KOPT-K1 (cell line): Measurements from ENCODE around the gene NUCB1.

Source experiments
- H3K27ac ChIP-seq: fragments of 200-600 bp; sonication (generic); 2 replicates; pipeline ENCODE4 v1.5.1; 2016; ENCODE audit warnings: antibody characterized with exemption, mild to moderate bottlenecking, low read depth, low read length; ENCODE audit not compliant: poor library complexity, severe bottlenecking
- H3K36me3 ChIP-seq: fragments of 200-600 bp; sonication (generic); 2 replicates; pipeline ENCODE4 v1.5.1; 2017; ENCODE audit warnings: antibody characterized with exemption, mild to moderate bottlenecking, low read length, moderate library complexity; ENCODE audit not compliant: insufficient read depth
- H3K9me3 ChIP-seq: fragments of 200-600 bp; sonication (generic); 2 replicates; pipeline ENCODE4 v1.5.1; 2017; ENCODE audit warnings: antibody characterized with exemption, low read length, mild to moderate bottlenecking; ENCODE audit not compliant: insufficient read depth, poor library complexity, severe bottlenecking

Gene NUCB1

DNA sequence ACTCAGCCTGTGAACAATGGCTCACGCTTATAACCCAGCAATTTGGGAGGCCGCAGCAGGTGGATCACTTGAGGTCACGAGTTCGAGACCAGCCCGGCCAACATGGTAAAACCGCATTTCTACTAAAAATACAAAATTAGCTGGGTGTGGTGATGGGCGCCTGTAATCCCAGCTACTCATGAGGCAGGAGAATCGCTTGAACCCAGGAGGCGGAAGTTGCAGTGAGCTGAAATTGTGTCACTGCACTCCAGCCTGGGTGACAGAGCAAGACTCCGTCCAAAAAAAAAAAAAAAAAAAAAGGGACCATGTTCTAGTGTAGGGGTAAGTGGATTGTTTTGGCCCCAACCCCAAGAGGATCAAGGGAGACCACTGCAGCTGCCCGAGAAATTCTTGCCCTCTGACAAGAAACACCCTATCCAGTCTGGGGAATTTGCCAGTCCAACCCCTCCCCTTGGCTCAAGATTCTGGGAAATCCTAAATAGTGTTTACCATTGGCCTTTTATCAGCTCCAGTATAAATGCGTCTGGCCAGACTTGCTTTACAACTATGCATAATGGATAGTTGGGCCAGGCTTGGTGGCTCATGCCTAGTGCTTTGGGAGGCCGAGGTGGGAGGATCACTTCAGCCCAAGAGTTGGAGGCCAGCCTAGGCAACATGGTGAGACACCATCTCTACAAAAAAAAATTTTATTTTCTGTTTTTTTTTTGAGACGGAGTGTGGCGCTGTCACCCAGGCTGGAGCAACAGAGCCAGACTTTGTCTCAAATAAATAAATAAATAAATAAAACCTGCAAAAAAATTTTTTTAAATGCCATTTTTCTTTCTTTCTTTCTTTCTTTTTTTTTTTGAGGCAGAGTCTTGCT lies 28.3 kb downstream of the NUCB1 start:
- peaks cover 8% of the 10 kb centered on the region; the same call in 1 of the 2 replicates for H3K36me3 ChIP-seq
- no peak overlapping the region for H3K27ac ChIP-seq
- H3K9me3 ChIP-seq, result no peaks in the 10 kb centered on the region

DNA sequence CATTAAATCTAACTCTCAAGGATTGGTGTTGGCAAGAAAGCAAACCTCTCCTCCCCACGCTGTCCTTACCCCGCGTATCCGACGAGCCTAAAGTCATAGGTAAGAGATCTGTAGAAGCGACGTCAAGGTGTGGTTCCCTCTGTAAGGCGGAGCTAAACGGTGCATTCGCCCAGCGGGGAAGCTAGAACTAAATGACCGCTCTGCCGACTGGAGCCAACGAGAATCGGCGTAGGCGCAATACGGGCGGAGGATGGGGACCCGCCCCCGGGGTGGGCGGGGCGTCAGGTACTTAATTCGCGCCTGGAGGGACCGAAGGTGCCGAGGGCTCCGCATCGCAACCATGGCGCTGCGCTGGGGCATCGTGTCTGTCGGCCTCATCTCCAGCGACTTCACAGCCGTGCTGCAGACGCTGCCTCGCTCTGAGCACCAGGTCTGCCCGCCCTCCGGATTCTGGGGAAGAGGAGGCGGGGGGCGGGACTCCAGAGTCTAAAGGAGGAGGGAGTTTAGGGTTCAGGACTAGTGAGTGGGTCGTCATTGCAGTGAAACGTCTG lies 33.3 kb downstream of the NUCB1 start, which contains the start of gene DHDH:
DHDH (plus strand) TSS at position 318 of the 551 bp plus-strand sequence; CDS start at position 341, 23 bp downstream.
- Histone ChIP-seq H3K9me3 (no peaks in the 10 kb centered on the region), H3K27ac (no peak within 1 kb of the TSS), H3K36me3 (no peaks in the 10 kb centered on the region)

DNA sequence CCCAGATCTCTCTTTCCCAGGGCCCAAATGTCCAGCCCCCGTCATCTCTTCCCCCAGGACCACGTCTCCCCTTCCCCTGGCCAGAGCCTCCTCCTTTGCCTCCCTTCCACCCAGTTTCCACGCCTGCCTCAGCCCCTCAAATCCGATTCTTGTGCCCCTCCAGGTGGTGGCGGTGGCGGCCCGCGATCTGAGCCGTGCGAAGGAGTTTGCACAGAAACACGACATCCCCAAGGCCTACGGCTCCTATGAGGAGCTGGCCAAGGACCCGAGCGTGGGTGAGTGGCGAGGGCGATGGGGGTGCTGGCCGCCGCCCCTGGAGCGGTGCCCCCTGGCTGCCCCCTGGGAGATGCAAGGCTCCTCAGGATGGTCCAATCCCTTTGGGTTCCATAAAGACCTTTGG lies 34.7 kb downstream of the NUCB1 start:
- Histone ChIP-seq H3K36me3 (no peaks in the 10 kb centered on the region), H3K9me3 (no peaks in the 10 kb centered on the region), H3K27ac (no peak overlapping the region)

DNA sequence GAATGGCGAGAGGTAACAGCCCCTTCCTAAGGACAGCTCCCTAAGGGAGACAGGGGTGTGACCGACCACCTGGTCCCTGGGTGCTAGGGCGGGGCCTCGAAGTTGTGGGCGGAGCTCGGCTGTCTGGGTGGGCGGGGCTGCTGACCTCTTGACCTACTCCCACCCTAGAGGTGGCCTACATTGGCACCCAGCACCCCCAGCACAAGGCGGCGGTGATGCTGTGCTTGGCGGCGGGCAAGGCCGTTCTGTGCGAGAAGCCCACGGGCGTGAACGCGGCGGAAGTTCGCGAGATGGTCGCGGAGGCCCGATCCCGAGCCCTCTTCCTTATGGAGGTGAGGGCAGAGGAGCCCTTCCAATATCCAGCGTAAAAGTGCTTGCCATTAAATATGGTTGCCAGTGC lies 35.8 kb downstream of the NUCB1 start:
- Histone ChIP-seq H3K36me3 (no peaks in the 10 kb centered on the region), H3K27ac (no peak overlapping the region), H3K9me3 (peaks cover 5% of the 10 kb centered on the region)

- peaks cover 11% of the 10 kb centered on the region for H3K9me3 ChIP-seq
- no peaks in the 10 kb centered on the region for H3K36me3 ChIP-seq
- no peak overlapping the region for H3K27ac ChIP-seq
Observed at GRCh38 chr19:48938256-48938655, 38.1 kb downstream of the NUCB1 start.

GRCh38 chr19:48940902-48941301 lies 40.8 kb downstream of the NUCB1 start:
- Histone ChIP-seq H3K9me3 (peaks cover 14% of the 10 kb centered on the region), H3K36me3 (no peaks in the 10 kb centered on the region), H3K27ac (no peak overlapping the region)

GRCh38 chr19:48943081-48943480 lies 43.0 kb downstream of the NUCB1 start:
- Histone ChIP-seq H3K36me3 (no peaks in the 10 kb centered on the region), H3K9me3 (peaks cover 35% of the 10 kb centered on the region), H3K27ac (no peak overlapping the region)

- Histone ChIP-seq H3K9me3 (peaks cover 39% of the 10 kb centered on the region), H3K27ac (no peak overlapping the region), H3K36me3 (no peaks in the 10 kb centered on the region)
Observed at GRCh38 chr19:48945415-48945814, 45.3 kb downstream of the NUCB1 start.

- H3K27ac ChIP-seq, result no peak overlapping the region
- H3K9me3 ChIP-seq, result peaks cover 35% of the 10 kb centered on the region
- H3K36me3 ChIP-seq, result no peaks in the 10 kb centered on the region
Observed at GRCh38 chr19:48945817-48946216, 45.7 kb downstream of the NUCB1 start.

DNA sequence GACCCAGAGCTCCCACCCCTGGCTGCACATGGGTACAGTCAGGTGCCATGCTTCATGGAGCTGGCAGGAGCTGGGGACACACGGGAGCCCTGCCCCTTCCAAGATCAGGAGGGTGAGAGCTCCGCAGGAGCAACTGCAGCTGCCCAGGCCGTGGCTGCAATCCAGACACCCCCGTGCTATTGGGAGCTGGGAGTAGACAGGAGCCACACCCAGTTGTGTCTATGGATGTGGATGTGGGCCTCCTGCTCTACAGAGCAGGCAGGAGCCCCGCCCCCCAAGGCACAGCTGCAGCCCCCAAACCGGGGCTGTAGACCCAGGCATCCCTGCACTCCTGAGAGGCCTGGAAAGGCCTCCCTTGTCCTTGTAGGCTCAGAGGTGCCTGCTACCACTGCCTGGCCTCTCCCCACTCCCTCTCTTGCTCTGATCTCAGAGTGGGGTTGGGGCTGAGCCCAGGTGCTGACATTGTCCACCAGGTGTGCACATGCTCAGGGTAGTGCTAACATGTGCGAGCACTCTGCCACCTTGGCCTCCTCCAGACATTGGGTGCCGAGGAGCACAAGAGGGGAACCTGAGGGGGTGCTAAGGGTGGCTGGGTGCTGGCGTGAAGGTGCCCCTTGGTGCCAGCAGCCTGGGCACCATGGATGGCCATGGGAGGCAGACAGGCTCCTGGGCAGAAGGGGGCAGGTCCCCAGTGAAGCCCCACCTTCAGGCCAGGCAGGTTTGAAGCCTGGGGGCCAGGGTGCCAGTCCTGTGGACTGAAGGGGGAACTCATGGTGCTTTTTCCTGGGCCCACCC lies 46.5 kb downstream of the NUCB1 start:
- H3K27ac ChIP-seq, result no peak overlapping the region
- peaks cover 28% of the 10 kb centered on the region for H3K9me3 ChIP-seq
- H3K36me3 ChIP-seq, result no peaks in the 10 kb centered on the region

GRCh38 chr19:48947258-48947542 lies 47.1 kb downstream of the NUCB1 start:
- H3K27ac ChIP-seq, result no peak overlapping the region
- peaks cover 28% of the 10 kb centered on the region for H3K9me3 ChIP-seq
- no peaks in the 10 kb centered on the region for H3K36me3 ChIP-seq

DNA sequence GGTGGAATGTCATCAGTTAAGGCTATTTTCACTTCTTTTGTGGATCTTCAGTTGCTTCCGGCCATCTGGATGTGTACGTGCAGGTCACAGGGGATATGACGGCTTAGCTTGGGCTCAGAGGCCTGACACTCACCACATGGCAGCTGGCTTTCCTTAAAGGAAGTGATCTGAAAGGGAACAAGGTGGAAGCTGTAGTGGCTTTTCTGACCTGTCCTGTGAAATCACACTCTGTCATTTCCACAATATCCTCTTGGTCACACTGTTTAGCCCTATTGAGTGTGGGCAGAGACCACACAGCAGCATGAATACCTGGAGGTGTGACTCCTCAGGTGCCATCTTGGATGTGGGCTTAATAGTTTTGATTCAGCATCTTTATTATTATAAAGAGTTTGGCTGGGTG lies 50.0 kb downstream of the NUCB1 start:
- no peaks in the 10 kb centered on the region for H3K36me3 ChIP-seq
- H3K27ac ChIP-seq, result no peak overlapping the region
- H3K9me3 ChIP-seq, result peaks cover 28% of the 10 kb centered on the region

DNA sequence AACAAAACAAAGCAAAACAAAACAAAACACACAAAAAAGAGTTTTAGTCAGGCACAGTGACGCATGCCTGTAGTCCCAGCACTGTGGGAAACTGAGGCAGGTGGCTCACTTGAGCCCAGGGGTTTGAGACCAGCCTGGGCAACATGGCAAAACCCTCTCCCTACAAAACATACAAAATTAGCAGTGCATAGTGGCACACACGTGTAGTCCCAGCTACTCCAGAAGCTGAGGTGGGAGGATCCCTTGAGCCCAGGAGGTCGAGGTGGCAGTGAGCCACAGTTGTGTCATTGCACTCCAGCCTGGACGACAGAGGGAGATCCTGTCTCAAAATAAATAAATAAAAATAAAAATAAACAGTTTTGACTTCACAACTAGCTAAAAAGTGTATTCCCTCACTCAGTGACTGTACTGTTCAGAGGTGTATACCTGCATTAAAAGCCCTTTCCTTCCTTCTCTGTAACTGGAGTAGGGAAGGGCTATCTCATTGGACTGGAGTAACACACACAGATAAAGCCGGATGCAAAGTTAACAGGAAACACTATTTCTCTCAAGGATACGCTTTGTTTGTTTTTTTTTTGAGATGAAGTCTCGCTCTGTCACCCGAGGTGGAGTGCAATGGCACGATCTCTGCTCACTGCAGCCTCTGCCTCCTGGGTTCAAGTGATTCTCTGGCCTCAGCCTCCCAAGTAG lies 50.9 kb downstream of the NUCB1 start:
- Histone ChIP-seq H3K9me3 (peaks cover 25% of the 10 kb centered on the region), H3K27ac (no peak overlapping the region), H3K36me3 (peaks cover 2% of the 10 kb centered on the region; the same call in 1 of the 2 replicates)

DNA sequence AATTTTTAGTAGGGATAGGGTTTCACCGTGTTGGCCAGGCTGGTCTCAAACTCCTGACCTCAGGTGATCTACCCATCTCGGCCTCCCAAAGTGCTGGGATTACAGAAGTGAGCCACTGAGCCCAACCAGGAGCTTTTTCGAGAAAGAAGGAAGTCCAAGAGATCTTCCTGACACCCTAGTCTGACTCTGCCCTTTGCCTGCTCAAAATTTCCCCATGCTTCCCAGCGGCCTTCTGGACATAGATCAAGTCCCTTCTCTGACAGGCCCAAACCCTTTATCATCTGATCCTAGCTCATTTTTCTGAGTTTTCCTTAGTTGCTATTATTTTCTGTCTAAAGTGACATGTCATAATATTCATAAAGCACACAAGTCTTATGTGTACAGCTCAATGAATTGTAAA lies 53.0 kb downstream of the NUCB1 start:
- no peak overlapping the region for H3K27ac ChIP-seq
- peaks cover 3% of the 10 kb centered on the region for H3K9me3 ChIP-seq
- peaks cover 16% of the 10 kb centered on the region for H3K36me3 ChIP-seq
